EH (cell line): Measurements from ENCODE around the gene KCNMA1.
A peak's percentile ranks its signal among the peaks of the same experiment; 100 is the strongest.

Source experiments
- DNase-seq: peaks from one replicate; pipeline ENCODE4 v3.0.0-alpha.2; 2015; ENCODE audit warnings: low read depth

The KCNMA1 gene

DNA sequence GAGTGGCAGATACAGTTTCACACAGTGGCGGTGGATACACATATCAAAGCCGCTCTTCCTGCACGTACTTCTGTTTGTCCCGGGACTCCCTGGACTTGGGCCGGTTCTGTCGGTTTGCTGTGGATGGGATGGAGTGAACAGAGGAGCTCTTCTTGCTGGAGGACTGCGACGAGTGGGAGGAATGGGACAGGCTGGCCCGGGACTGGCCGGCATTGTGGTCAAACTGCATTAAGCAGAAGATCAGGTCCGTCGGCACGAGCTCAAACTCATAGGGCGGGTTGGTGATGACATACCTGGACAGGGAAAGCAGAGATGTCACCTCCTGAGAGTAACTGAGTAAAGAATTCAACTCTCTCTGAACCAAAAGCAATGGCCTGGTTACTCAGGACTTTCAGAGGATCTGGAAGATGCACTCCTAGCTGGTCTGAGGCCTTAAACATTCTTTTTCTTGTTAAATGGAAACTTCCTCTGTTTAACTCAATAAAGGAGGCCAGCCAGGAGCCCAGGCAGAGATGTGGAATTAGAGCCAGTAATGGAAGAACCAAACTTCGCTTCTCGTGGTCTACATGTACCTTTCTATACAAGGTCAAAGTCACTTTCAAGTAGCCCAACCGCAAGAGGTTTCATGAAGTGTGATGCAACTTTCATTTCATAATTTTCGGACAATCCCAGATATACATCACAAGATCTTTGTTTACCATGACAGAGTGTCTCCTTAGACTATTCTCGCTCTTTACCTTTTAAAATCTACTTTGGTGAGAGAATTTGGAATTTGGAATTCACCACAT lies 750.2 kb downstream of the KCNMA1 start:
- no peak for DNase-seq

DNA sequence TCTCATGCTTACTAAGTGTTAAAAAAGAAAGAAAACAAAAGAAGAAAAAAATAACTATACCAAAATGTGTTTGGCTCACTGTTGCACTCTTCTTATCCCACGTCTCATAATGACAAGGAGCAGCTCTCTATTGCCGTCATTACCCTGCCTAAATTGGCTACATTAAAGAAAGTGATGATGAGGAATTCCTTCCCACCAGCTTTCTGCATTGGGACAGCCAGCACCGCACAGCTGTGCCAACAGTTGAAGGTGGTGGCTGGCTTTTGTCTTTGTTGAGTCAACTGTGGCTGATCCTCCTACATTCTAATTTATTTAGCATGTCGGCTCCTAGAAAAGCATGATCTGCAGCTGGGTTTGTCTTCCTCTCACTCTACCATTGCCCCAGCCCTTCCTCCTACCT lies 751.8 kb downstream of the KCNMA1 start:
- DNase-seq = no peak

DNA sequence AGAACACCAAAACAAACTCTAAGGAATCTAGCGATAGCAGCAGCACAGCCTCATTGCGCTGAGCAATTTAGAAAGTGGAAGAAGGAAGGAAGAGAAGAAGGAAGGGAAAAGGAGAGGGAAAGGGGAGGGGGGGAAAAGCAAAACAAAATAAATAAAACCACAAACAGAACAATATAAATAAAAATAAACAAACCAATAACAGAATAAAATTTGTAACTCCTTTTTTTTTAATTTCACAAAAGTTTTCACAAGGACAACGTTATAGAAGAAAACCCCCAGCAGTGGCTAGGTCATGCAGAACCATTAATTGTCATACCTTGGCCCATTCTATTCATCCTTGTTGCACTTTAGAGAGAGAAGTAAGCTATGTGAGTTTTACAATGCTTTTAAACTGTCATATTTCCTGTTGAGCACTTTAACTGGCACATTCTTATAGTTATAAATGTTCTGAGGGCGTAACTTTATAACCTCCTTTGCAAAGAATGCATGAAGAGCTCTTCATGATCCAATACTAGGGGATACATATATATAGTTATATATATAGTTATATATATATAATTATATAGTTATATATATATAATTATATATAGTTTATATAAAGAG lies 752.8 kb downstream of the KCNMA1 start:
- no peak for DNase-seq

DNA sequence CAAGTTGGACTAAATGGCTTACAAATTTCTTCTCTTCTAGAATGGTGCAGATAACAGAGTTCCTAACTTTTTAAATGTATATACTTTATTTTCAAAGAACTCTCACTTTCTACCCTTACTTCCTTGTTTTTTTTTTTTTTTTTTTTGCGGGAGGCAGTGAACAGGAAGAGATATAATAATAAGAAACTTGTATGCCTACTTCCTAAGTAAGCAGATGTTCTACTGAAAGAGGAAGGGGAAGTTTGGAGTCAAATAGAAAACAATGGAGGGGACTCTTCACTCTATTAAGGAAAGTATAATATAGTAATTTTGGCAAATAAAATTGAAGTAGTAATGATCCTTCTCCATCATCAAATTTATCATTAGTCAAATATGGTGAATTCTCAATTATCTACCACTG lies 754.0 kb downstream of the KCNMA1 start:
- DNase-seq = no peak

DNA sequence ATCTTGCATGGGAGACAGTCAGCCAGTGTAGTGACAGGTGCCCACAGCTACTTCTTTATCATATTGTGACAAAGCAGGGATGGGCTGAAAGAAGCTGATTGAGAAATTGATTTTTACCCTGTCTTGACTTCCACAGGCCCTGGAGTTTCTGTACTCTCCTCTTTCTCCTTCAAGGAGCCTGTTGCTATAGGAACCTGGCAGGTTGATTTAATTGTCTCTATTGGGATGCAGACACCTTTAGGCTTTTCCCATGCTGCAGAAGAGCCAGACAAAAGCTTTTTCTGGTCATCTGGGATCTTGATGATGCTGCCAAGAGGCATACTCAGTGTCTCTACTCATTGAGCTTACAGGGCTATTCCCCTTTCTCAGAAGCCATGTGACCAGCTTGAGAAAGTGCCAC lies 754.8 kb downstream of the KCNMA1 start:
- no peak for DNase-seq

DNA sequence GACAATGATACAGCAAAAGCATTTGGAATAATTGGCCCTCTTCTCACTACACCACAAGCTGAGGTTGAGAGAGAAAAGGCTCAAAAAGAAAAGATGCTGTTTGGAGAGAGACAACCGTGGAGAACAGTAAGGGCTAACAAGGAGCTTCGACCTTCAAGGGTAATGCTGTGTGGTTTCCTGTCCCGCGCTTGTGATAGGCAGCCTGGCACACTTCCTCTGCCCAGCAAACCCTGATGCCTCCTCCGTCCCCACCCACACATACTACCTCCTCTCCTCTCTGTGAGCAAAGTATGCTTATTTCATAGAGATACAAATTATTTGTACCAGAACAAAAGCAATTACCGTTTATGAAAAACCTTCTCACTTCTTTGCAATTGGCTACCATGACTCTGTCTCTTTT lies 755.4 kb downstream of the KCNMA1 start:
- DNase-seq = no peak

DNA sequence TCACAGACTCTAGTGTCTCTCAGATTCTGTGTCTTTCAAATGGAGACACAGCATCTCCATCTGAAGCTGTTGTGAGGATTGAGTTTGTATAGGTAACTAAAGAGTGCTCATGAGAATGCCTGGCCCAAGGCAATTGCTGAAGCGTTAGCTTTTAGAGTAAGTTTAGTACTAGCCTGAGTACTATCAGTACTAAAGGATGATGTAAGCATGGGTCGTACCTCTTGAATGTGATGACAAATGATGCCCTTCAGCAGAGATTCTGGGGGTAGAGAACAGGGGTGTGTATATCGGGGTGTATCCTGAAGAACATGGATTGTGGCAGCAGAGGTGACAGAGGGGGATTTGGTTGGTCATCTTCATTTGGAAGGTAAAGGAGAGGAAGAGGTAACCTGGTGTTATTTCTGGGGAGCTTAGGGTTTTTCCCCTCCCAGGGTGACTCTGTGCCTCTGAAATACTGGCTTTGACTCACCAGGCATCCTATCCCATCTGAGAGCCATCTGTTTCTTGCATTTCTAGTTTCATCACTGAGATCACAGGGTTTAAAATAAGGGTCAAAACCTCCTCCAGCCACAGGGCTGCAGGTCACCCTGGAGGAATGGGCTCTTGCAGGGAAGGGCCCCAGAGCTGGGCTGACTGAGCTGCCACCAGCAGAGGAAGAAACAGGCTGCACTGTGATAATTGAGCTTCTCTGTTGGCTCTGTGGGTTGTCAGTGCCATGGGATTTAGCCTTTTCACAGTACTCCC lies 756.0 kb downstream of the KCNMA1 start:
- peak; percentile 21 for DNase-seq

DNA sequence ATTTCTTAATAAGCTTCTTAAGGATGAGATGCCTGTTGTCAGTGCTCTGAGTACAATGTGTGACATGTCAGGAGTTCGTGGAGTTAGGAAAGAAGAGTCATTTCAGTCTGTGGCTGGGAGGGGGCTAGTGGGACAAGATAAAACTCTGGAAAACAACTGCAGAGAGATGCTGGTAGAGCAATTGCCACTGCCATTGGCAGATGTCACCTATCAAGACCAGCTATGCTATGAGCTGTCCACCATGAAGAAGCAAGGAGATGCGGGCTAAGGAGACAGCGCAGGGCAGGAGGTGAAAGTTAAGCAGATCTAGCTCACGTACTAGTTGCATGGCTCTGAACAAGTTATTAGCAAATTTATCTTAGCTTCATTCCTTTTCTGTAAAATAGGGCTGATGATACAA lies 756.7 kb downstream of the KCNMA1 start:
- no peak for DNase-seq

DNA sequence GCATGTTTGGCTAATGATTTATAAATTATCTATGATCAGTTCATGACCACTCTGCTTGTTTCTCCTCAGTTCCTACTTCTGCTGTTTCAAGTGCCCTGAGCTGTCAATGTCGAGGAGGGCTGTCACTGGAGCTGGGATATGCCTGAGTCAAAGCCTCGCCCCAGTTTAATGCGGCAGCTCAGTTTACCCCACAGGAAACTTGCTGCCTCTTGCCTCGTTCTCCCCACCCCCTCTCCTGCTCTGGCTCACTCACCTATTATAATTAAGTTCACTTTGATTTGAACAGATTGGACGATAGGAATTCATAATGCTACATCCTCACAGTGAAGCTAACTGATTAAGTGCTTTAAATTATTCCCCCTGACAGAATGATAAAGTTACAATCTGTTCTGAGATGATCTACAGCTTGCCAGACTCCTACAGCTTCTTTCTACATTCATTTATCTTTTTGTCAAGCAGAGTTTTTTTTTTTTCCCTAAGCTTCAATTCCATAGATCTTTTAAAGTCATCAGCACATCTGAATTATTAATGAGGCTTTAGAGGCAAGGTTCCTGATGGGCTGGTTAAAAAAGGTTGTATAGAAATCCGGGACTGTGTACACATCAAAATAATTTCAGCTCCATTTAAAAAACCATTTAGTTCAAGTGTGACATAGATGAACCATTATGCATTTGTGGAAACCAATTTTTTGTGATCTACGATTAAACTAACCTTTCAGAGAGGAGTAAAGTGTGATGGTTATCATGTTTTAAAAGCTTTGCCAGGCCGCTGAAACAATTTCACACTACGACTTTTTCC lies 758.3 kb downstream of the KCNMA1 start:
- DNase-seq = no peak

DNA sequence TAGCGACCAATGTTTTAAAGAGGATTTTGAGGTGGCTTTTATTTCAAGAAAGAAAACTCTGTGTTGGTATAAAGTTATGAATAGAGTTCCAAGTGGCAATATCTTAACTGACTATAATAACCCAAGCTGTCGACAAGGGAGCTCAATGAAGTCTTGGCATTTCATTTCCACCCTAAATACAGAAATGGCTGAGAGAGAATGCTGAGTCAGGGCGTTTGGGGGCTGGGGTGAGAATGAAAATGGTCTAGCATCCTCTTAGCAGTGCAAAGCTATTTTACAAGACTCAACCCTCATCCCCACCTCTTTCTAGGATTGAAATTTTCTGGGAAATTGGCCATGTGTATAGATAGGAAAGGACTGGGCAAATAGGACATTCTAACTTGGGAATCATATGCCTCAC lies 759.1 kb downstream of the KCNMA1 start:
- no peak for DNase-seq

DNA sequence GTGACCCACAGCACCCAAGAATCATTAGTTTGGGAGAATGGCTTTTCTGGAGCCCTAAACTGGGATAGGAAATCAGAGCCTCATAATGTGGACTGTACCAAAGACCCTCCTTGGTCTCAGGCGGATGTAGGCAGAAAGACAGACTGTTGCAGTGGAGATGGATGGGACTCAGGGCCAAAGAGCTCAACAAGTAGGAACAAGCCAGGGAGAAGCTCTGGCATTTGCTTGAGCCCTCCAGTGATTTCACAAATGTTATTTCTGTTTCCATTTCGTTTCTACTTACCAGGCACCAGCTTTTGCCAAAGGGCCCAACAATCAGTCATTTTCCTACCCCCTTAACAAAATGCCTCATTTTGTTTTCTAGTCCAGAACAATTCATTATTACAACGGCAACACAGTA lies 762.7 kb downstream of the KCNMA1 start:
- no peak for DNase-seq

DNA sequence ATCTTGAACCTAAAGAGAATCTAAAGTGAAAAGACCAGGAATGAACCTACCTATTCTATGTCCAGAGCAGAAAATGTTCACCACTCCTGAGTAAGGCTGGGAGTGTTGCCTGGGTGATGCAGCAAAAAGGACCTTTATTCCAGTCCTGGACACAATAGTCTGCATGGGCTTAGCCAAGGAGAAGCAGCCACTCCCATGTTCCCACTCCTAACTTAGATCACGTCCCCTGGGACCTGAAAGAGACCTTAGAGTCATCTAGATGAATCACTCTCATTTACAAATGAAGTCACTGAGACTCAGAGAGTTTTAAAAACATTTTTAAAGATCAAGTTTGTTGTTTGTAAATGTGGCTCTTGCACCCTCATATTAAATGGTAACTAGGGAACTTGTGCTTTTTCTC lies 763.4 kb downstream of the KCNMA1 start:
- DNase-seq = peak; percentile 16

DNA sequence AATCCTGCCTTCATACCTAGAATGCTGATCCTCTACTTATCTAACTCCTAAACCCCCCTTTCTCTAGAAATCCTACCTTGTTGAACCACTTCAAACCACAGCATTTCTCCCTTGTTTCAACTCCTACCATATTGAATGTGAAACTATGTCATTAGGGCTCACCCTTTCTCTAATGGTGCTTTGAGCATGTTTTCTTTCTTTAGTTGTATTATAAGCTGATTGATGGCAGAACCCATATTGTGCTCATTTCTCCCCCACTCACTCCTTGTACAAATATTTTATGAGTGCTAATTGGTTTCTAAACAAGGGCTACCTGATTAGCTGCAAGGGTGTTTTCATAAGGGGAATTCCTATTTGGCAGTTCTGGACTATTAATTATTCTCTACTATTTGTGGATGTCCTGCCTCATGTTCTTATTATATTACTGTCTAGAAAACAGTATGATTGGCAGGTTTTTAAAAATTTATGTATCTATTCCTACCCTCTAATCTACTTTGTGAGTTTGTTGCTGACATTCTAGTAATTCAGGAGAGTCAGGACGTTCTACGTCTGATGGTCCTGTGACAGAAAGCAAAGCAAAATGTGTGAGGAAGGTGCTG lies 765.8 kb downstream of the KCNMA1 start:
- no peak for DNase-seq

DNA sequence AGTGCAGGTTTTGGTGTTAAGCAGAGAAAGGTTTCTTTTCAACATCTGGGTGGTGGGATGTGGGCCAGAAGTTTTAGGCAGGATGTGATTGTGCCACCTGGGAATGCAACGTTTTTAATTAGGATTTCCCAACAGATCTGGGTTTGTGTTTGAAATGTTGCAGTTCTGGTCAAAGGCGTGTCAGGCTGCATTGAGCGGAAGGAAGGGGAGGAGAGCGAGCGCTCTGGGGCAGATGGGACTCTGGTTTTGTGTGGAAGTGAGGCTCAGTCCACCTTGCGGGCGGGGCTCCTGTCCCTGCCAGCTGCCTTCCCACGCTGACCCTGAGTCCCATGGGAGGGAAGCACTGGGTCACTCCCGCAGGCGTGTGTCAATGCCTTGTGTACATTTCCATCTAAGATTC lies 767.7 kb downstream of the KCNMA1 start:
- DNase-seq = no peak

DNA sequence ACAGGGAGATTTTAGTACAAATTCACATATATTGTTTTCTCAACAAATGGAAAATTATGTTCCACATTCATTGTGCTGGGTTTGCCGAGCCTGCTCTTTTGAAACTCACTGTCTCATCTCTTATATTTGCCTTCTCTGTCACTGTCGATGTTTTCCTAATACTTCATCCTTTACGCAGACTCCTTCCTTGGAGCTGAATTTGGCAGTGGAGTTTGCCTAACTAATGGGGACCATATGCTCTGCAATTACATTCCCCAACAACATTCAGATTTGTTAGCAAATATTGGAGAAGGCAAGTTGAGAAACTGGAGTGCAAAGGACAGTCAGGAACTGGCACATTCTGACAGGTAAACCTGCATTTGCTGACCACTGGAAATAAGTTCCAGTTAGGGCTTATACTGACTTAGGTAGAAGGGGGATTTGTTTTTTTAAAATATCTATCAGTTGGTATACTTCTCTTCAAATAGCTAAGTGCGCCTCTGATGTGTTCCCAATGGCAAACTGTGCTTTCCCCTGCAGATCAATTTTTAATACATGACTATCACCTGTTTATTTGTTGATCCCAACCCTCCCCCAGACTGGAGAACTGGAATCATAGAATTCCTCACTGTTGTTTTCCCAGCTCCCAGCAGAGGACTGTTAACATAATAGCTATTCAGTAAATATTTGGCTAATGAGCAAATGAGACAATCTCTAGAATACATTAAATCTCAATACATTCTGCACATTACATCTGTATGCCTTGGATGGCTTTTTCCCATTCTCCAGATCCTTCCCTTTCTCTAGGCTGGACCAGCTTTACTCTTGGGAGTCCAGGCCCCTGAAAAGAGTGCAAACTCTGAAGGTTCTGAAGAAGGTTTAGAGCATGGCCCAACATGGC lies 769.3 kb downstream of the KCNMA1 start:
- DNase-seq = peak; percentile 42

DNA sequence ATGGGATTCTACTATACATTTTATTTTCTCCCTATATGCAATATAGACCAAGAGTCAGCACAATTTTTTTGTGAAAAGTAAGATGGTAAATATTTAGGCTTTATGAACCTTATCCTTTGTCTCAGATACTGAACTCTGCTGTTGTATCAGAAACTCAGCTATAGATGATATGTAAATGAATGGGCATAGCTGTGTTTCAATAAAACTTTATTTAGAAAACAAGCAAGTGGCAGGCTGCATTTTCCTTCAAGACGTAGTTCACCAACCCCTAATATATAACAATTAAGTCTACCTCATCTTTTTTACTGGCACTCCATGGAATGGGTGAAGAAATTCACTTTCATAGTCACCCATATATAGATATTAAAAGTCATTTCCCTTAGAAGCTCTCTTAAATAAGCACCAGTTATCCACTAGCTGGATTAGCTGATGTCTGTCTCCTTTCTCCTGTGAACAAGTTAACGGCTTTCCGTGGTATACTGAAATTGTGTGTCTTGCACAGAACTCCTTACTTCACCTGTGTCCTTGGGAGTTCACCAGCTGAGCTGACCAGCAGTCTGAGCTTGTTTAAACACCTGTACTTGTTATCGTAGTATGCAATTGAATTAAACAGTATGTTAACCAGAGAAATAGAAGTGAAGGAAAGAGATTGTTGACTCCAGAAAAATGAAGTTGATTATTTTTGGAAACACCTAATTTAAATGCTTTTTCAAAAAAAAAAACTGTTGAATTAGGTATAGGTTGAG lies 770.6 kb downstream of the KCNMA1 start:
- DNase-seq = no peak

DNA sequence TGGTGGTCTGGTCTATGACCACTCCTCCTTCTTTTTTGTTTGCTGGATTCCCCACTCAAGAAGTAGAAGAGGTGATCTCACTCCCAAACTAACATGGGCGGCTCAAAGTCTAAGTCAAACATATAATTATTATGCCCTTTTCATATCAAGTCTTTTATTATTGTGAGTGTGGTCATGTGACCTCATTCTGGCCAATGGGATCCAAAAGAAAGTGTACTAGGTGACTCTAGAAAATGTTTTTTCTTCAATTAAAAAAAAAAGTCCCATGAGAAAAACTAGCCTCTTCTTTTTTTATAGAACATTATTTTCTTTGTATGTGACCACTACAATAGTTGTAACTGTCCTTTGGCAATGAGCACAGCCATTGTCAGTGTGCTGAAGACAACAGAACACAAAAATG lies 772.7 kb downstream of the KCNMA1 start:
- DNase-seq = no peak

DNA sequence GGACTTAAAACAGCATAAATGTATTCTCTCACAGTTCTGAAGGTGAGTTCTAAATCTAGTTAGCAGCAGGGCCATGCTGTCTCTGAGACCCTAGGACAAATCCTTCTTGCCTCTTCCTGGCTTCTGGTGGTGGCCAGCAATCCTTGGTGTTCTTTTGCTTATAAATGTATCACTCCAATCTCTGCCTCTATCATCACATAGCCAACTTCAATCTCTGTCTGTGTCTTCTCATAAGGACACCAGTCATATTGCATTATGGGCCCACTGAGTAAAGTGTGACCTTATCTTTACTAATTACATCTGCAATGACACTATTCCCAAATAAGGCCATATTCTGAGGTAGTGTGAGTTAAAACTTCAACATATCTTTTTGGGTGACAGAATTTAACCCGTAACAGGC lies 778.9 kb downstream of the KCNMA1 start:
- no peak for DNase-seq

DNA sequence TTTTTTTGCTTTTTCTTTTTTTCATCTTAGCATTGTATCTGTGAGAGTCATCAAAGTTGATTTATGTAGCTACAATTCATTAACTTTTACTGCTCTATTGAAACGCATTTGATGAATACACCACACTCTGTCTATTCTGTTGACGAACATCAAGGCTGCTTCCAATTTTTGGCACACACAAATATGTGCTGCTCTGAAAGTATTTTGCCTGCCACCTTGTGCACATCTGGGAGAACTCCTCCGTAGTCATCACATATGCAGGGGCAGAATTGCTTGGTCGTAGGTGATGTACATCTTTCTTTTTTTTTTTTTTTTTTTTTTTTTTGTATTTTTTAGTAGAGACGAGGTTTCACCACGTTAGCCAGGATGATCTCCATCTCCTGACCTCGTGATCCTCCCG lies 796.8 kb downstream of the KCNMA1 start:
- no peak for DNase-seq

DNA sequence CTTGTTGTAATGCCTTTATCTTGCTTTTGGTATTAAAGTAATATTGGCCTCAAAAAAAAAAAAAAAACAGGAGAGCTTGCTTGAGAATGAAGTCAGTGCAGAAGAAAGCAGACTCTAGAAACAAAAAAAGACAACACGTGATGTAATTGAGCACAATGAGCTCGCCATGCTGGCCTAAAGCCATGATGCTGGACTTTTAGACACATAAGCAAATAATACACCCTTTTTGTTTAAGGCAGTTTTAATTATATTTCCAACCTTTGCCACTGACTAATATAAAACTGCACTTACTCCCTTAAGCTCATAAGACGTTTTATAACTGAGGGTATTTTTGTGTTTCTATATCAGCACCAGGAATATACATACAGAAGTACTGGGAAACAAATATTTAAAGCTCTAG lies 798.3 kb downstream of the KCNMA1 start:
- DNase-seq = no peak
